Transverse colon (tissue), 4 donors: Measurements from ENCODE around the gene UBE2Z.

Experiments
- EP300 ChIP-seq: sonication (generic); formaldehyde crosslinking; IDR thresholded peaks from one replicate; pipeline ENCODE4 v1.6.1; 2017; ENCODE audit warnings: antibody characterized with exemption, low read depth
- POLR2A ChIP-seq: fragments of 450-650 bp; IDR thresholded peaks from one replicate; pipeline ENCODE4 v1.6.1; 2016; ENCODE audit warnings: antibody characterized with exemption, mild to moderate bottlenecking, moderate library complexity
- POLR2AphosphoS5 ChIP-seq, 3 donors: sonication (generic); formaldehyde crosslinking; IDR thresholded peaks; one replicate each; pipeline ENCODE4 v1.6.1; 2016; ENCODE audit warnings: antibody characterized with exemption in 3 of 3
- TF ChIP-seq, protein P1 (sequence below), 5 experiments: fragments of 200-600 bp in 3 of 5; fragments of 450-650 bp in 2 of 5; sonication (generic) in 3 of 5; IDR thresholded peaks; 1 replicate in 2 of 5; 2 replicates in 3 of 5; pipeline ENCODE4 v1.5.1; 2016 to 2017; ENCODE audit warnings: antibody characterized with exemption in 5 of 5, inconsistent platforms in 3 of 5, mild to moderate bottlenecking in 2 of 5, moderate library complexity in 1 of 5

DNA sequence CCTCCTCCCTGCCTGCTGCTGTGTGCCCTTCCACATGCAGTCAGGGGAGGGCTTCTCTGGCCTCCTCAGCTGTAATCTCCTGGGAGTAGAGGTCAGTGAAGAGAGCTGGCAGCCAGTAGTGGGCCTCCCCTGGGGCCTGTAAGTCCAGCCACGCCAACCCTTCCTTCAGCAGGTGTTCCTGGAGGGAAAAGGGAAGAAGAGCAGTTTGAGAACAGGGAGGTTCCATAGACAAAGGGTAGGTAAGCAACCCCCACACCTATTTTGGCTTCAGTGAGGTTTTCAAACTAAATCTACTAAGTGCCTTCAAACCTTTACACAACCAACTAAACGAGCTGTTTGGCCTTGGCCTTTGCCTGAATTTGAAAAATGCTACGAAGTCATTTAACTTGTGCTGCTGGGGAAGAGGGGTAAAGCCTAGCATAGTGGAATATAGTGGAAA is 22.2 kb downstream of the UBE2Z start:
- TF ChIP-seq, protein P1, sequence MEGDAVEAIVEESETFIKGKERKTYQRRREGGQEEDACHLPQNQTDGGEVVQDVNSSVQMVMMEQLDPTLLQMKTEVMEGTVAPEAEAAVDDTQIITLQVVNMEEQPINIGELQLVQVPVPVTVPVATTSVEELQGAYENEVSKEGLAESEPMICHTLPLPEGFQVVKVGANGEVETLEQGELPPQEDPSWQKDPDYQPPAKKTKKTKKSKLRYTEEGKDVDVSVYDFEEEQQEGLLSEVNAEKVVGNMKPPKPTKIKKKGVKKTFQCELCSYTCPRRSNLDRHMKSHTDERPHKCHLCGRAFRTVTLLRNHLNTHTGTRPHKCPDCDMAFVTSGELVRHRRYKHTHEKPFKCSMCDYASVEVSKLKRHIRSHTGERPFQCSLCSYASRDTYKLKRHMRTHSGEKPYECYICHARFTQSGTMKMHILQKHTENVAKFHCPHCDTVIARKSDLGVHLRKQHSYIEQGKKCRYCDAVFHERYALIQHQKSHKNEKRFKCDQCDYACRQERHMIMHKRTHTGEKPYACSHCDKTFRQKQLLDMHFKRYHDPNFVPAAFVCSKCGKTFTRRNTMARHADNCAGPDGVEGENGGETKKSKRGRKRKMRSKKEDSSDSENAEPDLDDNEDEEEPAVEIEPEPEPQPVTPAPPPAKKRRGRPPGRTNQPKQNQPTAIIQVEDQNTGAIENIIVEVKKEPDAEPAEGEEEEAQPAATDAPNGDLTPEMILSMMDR (IDR thresholded peaks at IDR 0.05): no peak
- TF ChIP-seq POLR2A (no peak), EP300 (no peak), POLR2AphosphoS5 (IDR thresholded peaks at IDR 0.05) (no peak)
